ENCODE data around the gene QKI. TPM values are rescaled to one million over a fixed set of nuclear protein-coding genes. Genes with fewer than 3 reads are reported as not detected.

QKI gene
- total and polyA plus RNA-seq, 2 donors (not counting 3 experiments of a cell fraction or from before 2014, with no cell fraction given): 178 to 232 TPM

- Histone ChIP-seq H3K79me2 (ENCODE audit: control insufficient read depth, insufficient read depth, low read length) (no peaks in the 10 kb centered on the region), H3K9me3 (replicated peaks; ENCODE audit: control insufficient read depth, insufficient read depth, low read length) (no peaks in the 10 kb centered on the region), H3K4me1 (ENCODE audit: control insufficient read depth, extremely low read depth, insufficient read depth, low read length) (peaks cover 22% of the 10 kb centered on the region), H3K4me2 (ENCODE audit: insufficient read depth, low read length) (no peak overlapping the region), H4K20me1 (replicated peaks; ENCODE audit: control insufficient read depth, extremely low read depth, insufficient read depth, low read length) (no peaks in the 10 kb centered on the region), H3K36me3 (ENCODE audit: control insufficient read depth in 2 of 2, extremely low read depth in 1 of 2, insufficient read depth in 2 of 2, low read length in 2 of 2) (no peaks in the 10 kb centered on the region), H3K9me1 (replicated peaks; ENCODE audit: control insufficient read depth, extremely low read depth, insufficient read depth, low read length) (no peaks in the 10 kb centered on the region), H3K27me3 (ENCODE audit: control insufficient read depth in 2 of 2, insufficient read depth in 2 of 2, low read length in 2 of 2) (no peaks in the 10 kb centered on the region), H3K27ac (ENCODE audit: insufficient read depth, low read depth, low read length) (no peak overlapping the region), H3K4me3 (replicated peaks in 1 of 3; ENCODE audit: insufficient read depth in 1 of 3, low read depth in 1 of 3, low read length in 3 of 3) (no peak overlapping the region), H2AFZ (ENCODE audit: low read depth, low read length) (no peak overlapping the region), H3K9ac (replicated peaks; ENCODE audit: extremely low read depth, insufficient read depth, low read length) (no peak overlapping the region)
- dilution Hi-C loops (cut with MboI; ENCODE audit: extremely low pct_ligation_motif_present, low sequenced_read_pairs): no loop called here
- intact Hi-C loops (cut with micrococcal nuclease): no loop called here
- FAIRE-seq: no peak
- DNase-seq (ENCODE audit: low read depth, low spot score): no peak
- POLR2A ChIA-PET: no interaction called here
- CTCF ChIA-PET: interaction anchor here (1.1 kb wide), 1 partner anchor 11 kb away, joined by 3 read pairs; no protein-coding TSS in a partner anchor
- BruUV-seq (replicated peaks): no TSS peak
- TF ChIP-seq EZH2 (IDR thresholded peaks at IDR 0.05; ENCODE audit: borderline replicate concordance, low read depth, low read length, severe bottlenecking) (no peak), MYC (IDR thresholded peaks at IDR 0.05; ENCODE audit: low read depth, low read length) (no peak), FOS (IDR thresholded peaks at IDR 0.05; ENCODE audit: borderline replicate concordance, insufficient read depth, low read length) (no peak), MAX (IDR thresholded peaks at IDR 0.05; ENCODE audit: insufficient read depth, insufficient read length) (no peak), POLR2AphosphoS5 (IDR thresholded peaks at IDR 0.05; ENCODE audit: insufficient read depth, low read depth, low read length) (no peak), CTCF (IDR thresholded peaks at IDR 0.05; ENCODE audit: extremely low read depth in 1 of 2, insufficient read depth in 1 of 2, low read depth in 1 of 2, low read length in 2 of 2) (no peak), POLR2A (IDR thresholded peaks at IDR 0.05; ENCODE audit: low read depth, low read length) (no peak), JUN (IDR thresholded peaks at IDR 0.05; ENCODE audit: borderline replicate concordance, insufficient read depth, insufficient read length, low read depth) (no peak), GATA2 (IDR thresholded peaks at IDR 0.05; ENCODE audit: insufficient read depth, insufficient read length, low read depth, low read length) (no peak)
Measured at GRCh38 chr6:163389354-163389753, 25.2 kb upstream of the QKI start.

Data from endothelial cell of umbilical vein (primary cell).